ENCODE data around the gene DHRS3. TPM values are rescaled to one million over a fixed set of nuclear protein-coding genes. Genes with fewer than 3 reads are reported as not detected.
"Not testable (repeated sequence)": the region's sequence is repeated elsewhere in the genome, so short reads cannot be mapped to it uniquely, and the experiment has no call there.

Gene DHRS3
- total RNA-seq, 1 donor from 2014 or later: 41.8 TPM

DNA sequence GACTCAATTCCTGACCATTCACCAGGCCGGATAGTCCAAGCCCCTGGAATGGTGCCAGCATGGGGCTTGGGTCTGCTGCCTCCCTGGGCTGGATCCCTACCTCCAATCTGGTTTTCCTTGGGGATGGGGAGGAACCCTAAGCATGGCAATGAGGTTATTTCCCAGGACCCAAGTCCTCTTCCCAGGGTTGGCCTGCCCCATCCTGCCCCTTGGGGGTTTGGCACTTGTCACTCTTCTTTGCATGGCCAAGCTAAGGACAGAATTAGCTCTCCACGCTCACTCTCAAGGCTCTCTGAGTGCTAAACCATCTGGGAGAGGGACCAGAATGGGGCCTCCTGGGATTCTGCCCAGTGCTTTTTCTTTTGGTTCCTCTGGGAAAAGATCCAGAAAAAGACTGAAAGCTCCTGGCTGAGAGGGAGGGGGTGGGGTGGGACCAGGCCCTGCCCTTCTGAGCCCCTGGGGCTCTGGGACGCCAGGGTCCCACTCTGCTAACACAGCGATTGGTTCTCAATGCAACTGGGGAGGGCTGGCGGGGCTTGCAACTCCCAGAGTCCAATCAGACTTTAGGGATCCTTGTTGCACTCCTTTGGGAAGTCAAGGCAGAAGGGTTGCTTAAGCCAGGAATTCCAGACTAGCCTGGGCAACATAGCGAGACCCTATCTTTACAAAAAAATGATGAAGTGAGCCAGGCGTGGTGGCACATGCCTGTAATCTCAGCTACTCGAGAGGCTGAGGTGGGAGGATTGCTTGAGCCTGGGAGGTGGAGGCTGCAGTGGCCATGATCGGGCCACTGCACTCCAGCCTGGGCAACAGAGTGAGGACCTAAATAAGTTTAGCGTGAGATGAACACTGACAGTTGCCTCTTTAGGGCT lies 52.7 kb downstream of the DHRS3 start:
- no peak for DNase-seq (ENCODE audit: low spot score)
- intact Hi-C loops (cut with DNase I): no loop called here

DNA sequence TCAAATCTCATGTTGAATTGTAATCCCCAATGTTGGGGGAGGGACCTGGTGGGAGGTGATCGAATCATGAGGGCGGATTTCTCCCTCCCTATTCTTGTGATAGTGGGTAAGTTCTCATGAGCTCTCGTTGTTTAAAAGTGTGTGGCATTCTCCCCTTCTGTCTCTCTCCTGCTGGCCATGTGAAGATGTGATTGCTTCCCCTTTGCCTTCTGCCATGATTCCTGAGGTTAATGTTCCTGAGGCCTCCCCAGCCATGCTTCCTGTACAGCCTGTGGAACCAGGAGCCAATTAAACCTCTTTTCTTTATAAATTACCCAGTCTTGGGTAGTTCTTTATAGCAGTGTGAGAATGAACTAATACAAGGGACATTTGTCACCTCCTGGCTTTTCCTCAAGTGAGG lies 53.8 kb downstream of the DHRS3 start:
- DNase-seq (ENCODE audit: low spot score); intact Hi-C loops (cut with DNase I): not testable (repeated sequence)

DNA sequence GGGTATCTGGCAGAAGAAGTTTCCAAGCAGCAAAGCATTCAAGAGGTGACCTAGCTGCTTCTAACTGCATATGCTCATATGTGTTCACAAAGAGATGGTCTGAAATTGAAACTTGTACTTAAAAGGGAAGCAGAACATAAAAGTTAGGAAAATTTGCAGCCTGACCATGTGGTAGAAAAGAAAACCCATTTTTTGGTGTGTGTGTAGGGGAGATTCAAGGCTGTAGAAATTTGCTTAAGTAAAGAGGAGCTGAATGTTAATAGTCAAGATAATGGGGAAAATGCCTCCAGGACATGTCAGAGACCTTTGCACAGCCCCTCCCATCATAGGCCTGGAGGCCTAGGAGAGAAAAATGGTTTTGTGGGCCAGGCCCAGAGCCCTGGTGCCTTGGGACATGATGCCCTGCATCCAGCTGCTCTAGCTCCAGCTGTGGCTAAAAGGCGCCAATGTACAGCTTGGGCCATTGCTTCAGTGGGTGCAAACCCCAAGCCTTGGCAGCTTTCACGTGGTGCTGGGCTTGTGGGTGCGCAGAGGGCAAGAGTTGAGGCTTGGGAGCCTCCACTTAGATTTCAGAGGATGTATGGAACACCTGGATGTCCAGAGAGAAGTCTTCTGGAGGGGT lies 54.9 kb downstream of the DHRS3 start:
- intact Hi-C loops (cut with DNase I): no loop called here
- no peak for DNase-seq (ENCODE audit: low spot score)

DNA sequence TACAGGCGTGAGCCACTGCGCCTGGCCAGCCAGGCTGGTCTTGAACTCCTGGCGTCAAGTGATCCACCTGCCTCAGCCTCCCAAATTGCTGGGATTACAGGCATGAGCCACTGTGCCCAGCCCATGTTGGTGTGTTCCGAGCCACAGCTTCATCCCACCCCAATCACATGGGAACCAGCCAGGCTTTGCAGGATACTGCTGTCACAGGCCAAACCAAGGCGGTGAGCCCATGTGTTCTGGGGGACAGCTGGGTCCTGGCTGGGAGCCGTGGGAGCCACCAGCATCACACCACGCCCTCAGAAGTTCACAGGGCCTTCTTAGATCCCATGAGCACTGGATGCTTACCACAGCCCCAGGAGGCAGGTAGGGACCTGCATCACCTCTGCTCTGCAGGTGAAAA lies 56.9 kb downstream of the DHRS3 start:
- no peak for DNase-seq (ENCODE audit: low spot score)
- intact Hi-C loops (cut with DNase I): no loop called here

DNA sequence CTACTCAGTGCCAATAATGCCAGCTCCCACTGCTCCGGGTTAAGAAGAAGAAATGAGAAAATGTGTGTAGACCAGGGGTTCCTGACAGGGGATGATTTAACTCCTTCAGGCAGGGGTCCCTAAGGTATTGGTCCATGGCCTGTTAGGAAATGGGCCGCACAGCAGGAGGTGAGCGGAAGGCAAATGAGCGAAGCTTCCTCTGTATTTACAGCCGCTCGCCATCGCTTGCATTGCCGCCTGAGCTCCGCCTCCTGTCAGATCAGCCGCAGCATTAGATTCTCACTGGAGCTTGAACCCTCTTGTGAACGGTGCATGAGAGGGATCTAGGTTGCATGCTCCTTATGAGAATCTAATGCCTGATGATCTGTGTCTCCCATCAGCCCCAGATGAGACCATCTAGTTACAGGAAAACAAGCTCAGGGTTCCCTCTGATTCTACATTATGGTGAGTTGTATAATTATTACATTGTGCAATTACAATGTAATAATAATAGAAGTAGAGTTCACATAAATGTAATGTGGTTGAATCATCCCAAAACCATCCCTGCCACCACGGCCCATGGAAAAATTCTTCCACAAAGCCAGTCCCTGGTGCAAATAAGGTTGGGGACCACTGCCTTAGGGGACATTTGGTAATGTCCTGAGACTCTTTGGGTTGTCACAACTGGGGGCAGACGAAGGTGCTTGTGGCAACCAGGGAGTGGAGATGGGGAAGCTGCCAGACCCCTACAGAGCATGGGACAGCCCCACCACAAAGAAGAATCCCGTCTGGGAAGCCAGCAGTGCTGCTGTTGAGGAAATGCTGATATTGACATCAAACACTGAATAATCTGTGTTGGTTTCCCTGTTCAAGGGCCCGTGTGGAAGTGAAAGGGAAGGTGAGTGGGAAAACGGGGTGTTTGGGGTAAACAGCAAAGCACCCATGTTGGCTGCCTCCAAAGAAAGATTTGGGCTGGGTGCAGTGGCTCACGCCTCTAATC lies 60.8 kb downstream of the DHRS3 start:
- no peak for DNase-seq (ENCODE audit: low spot score)
- intact Hi-C loops (cut with DNase I): loop anchor here (2.0 kb wide), 1 partner anchor 62 kb away; the partner anchor contains the start of gene DHRS3

DNA sequence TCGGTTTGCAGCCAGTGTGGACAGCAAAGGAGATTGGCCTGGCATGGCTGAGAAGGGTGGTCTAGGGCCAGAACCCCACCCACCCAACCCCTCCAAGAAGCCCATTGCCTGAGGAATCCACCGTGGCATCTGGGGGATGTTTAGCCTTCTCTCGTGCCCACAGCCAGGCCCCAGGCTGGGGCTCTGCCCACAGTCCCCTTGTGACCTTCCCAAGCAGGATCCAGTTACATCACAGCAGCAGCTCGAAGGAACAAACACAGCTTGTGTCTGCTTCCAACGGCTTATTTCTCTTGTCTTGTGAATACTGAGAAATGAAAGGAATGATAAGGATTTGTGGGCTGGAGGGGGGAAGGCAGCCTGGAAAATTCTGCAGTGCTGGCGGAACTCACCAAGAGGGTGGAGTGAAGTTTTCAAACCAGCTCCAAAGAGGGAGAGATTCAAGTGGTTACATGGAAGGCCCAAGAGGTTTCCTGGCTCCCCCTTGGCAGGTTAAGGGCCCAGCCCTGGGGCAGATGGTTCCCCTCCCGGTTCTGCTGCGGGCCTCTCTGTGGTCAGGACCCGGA lies 61.6 kb downstream of the DHRS3 start:
- no peak for DNase-seq (ENCODE audit: low spot score)
- intact Hi-C loops (cut with DNase I): loop anchor here (2.0 kb wide), 1 partner anchor 62 kb away; the partner anchor contains the start of gene DHRS3

DNA sequence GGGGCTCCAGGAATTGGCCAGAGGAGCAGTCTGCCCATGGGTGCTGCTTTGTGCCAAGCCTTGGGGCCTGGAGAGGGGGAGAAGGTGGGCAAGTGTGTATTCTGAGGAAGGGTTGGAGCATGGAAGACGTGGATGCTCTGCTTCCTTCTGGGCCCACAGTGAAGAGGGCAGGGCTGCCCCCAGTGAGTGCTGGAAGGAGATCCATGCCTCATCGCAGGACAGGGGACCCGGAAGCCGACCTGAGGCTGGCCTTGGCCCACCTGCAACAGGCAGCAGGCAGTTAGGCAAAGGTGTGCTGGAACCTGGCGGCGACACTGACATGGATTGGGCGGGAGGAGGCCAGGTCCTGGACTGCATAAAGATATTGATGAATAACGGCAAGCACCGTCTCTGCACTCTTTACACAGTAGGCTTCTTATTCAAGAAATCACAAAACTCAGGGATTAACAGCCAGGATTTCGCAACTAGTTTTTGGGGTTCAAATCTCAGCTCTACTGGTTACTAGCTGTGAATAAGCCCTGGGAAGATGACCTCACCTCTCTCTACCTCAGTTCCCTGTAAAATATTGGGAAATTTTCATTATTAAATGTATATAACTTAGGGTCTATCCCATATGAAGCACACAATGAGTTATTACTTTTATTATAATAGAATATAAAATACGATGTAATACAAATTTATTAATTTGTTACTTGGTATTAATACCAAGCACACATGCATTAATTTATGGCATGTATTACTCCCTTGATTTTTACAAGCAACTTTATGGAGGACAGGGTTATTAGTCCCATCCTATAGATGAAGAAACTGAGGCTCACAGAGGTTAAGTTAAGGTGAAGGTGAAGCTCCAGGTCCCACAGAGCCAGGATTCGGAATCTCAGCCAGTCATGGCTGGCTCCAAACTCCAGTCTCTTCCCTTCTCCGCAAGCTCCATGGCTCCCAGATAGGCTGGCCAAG lies 62.3 kb downstream of the DHRS3 start:
- no peak for DNase-seq (ENCODE audit: low spot score)
- intact Hi-C loops (cut with DNase I): loop anchor here (2.0 kb wide), 1 partner anchor 63 kb away; the partner anchor contains the start of gene DHRS3

DNA sequence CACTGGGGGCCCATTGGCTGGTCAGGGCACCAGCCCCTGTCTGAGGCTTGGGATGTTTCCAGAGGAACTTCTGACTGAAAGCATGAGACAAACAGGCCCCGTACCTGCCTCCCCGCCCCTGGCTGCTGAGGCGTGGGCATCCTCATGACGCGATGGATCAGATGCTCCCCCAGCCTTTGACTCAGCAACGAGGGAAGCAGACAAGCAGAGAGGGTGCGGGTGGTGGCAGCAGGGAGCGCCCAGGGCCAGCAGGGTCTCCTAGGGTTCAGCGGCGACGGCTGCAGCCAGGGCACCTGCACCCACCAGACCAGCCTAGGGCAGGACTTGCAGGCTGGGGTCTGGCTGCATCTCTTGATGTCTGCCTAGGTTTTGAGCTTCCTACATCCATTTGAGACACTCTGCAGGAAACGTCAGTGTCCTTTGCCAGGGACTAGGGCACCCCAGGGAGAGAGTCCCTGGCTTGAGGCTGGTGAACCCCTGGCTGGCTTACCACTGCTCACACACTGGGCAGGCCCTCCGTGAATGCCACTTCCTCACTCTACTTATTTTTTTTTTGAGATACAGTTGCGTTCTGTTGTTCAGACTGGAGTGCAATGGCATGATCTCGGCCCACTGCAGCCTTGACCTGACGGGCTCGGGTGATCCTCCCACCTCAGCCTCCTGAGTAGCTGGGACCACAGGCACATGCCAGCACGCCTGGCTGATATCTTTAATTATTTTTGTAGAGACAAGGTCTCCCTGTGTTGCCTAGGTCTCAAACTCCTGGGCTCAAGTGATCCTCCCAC lies 63.3 kb downstream of the DHRS3 start:
- intact Hi-C loops (cut with DNase I): no loop called here

DNA sequence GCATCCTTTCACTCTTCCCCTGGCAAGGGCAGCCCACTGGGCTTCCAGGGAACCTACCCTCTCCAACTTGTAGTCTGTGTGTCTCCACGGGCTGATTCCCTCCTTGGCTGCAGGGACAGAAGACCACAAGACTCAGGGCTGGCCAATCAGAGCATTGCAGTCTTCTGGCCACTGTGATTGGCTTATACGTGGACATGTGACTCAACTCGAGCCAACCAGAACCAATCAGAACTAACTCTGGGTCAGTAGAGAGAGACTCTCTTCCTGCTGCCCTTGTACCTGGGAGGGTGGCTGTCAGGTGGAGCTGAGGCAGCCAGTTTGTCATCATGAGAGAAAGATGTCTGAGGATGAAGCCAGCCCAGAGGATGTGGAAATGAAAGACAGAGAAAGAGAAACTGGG lies 64.0 kb downstream of the DHRS3 start:
- intact Hi-C loops (cut with DNase I): no loop called here
- DNase-seq (ENCODE audit: low spot score): no peak

More for the DNA sequence above, 63.3 kb downstream of the DHRS3 start:
- peak; percentile 41 for DNase-seq (ENCODE audit: low spot score)

DNA sequence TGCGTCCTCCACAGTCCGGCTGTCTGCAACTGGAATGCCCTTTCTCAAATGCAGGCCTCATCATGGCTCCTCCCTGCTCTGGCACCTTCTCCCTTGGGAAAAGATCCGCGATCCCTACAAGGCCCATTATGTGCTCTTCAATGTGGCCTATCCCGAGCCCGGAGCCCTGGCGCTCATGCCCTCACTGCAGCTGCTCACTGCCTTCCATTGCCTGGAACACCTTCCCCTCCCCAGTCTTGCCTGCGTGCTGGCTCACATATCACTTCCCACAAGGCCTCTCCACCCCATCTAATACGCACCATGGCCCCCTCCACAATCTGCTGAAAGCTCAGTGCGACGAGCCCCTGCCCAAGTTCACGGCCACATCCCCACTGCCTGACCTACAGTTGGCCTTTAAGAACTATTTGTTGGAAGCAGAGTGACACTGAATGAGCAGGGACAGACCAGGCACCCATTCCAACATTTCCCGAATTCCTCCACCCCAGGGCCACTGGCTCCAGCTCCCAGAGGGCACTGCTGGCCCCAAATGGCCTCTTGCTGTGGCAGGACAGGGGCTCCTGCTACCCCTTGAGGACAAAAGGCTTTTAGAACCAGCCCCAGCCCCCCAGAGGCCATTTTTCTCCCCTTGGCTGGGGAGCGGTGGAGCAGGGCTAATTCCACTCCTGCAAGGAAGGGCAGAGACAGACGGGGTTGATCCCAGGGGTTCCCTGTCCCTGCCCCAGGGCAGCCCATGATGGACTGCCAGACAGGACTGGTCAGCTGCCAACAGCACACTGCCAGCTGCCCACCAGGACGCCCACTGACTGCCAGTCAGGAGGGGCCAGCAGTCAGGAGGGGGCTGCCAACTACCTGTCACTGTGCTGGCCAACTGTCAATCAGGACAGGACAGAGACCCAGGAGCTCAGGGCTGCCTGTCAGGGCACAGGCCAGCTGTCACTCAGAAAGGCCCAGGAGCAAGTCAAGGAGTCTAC lies 64.8 kb downstream of the DHRS3 start:
- no peak for DNase-seq (ENCODE audit: low spot score)
- intact Hi-C loops (cut with DNase I): no loop called here

DNA sequence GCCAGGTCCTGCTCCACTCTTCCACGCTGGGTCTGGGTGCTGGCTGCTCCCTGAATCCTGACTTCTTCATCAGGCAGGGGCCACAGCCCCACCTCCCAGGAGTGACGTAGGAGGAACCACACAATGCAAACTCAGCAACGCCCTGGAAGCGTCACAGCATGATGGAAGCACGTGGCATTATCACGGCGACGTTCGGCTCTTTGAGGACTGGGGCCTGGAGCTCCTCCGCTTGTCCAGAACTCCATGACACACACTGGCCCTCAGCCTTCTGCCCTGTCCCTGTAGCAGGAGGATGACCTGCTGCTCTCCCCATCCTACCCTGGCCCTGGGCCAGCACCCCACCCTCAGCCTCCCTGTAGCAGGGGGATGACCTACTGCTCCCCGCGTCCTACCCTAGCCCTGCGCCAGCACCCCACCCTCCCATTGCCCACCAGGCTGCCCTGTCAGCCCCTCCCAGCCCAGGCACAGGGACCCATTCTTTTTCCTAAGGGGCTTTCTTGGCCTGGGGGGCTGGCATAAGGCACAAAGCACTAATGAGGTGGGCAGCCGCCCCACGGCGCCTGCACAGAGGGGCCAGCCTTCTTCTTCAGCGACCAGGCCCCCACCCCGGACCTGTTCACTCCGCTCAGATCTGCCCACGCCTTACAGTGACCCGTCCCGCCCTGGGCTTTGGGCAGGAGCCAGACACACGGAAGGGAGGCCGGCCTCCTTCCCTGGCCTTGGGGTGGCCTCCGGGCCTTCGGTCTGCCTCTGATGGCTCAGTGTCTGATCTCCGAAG lies 65.7 kb downstream of the DHRS3 start:
- DNase-seq (ENCODE audit: low spot score): peak; percentile 59
- intact Hi-C loops (cut with DNase I): no loop called here

DNA sequence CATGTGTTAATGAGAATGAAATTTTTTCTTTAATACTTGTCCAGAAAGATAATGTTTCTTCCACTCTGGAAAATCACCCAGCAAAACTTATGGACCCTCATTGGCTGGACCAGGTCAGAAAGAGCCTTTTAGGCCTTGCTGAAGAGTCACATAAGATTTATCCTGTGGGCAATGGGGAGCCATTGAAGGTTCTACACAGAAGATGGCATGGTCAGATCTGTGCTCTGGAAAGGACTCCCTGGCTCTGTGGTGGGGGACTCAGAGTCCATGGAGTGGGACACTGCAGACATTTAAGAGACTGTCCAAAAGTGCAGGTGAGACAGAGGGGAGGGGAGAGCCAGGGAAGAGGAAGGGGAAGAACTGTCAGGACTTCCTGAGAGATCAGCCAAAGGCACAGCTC lies 66.4 kb downstream of the DHRS3 start:
- DNase-seq (ENCODE audit: low spot score): no peak
- intact Hi-C loops (cut with DNase I): no loop called here

DNA sequence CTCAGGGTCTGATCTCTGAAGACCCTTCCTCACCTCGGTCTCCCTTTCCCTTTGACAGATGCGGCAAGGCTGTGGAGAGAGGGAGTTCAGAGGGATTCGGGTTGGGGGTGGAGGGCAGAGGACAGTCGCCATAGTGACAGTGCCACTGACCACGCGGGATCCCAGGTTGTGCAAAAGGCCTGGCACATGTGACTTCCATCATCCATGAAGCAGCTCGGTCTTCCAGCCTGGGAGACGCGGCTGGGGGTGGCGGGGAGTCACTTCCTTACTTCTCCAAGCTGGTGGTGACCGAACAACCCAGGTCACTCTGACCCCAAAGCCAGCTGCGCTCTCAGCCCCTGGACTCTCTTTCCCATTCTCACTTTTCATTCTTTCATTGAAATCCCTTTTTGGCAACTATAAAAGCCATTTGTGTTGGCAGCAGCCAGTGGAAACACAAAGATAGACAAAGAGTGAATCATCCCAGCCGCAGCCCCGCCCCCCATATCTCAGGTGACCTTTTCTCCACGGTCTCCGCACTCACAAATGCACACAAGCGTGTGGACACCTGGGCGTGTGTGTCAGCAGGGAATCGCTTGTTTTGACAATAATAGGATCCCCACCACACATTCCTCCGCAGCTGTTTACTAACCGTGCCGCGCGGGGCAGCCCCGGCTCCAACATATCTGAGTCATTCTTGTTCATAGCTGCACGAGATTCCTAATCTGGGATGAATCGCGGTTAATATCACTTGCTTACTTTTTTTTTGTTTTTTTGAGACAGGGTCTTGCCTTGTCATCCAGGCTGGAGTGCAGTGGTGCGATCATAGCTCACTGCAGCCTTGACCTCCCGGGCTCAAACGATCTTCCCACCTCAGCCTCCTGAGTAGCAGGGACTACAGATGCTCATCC lies 68.3 kb downstream of the DHRS3 start:
- intact Hi-C loops (cut with DNase I): loop anchor here (2.0 kb wide), 1 partner anchor 43 kb away; no protein-coding TSS in a partner anchor
- DNase-seq (ENCODE audit: low spot score): no peak

DNA sequence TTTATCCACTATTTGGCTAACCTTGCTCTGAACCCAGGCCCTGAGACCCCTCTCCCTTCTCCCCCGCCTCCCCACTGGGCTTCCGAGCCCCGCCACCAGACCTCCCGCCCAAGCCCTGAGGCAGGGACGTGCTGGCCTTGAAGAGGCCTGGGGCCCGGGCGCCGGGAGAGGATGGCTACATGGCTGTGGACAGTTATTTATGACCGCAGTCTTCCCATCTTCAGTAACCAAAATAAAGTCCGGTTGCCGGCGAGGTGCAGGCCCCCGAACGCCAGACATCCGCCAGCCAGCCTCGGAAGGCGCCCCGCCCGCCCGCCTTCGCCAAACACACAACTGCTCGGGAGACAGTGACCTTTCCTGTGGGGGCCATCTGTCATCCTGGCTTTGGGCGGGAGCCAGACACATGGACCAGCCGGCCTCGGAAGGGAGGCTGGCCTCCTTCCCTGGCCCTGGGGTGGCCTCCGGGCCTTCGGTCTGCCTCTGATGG lies 69.0 kb downstream of the DHRS3 start:
- peak; percentile 76 for DNase-seq (ENCODE audit: low spot score)
- intact Hi-C loops (cut with DNase I): loop anchor here (2.0 kb wide), 1 partner anchor 44 kb away; no protein-coding TSS in a partner anchor
